Activated CD4-positive, alpha-beta memory T cell treated with anti-CD3 and anti-CD28 coated beads for 36 hours (primary cell): ENCODE data around the gene MS4A12. TPM values are rescaled to one million over a fixed set of nuclear protein-coding genes. Genes with fewer than 3 reads are reported as not detected.
"Not testable (repeated sequence)": the region's sequence is repeated elsewhere in the genome, so short reads cannot be mapped to it uniquely, and the experiment has no call there.

Experiments used
- CTCF ChIA-PET: fragments of 350-600 bp; sonication (Branson Sonifier 250); formaldehyde crosslinking; loops from one replicate; lab custom pipeline; 2021; ENCODE audit warnings: antibody characterized with exemption, inconsistent platforms; lab: Charles Lee
- POLR2A ChIA-PET: fragments of 350-600 bp; sonication (Branson Sonifier 250); formaldehyde crosslinking; loops from one replicate; lab custom pipeline; 2021; ENCODE audit warnings: antibody characterized with exemption; lab: Charles Lee
- DNase-seq: peaks from one replicate; pipeline ENCODE4 v3.0.0-alpha.2; 2020
- H3K27ac Mint-ChIP-seq: one replicate; pipeline ENCODE4 v1.8.0; 2021; ENCODE audit warnings: mixed read lengths
- H3K27me3 Mint-ChIP-seq: one replicate; pipeline ENCODE4 v1.8.0; 2021; ENCODE audit warnings: mixed read lengths
- H3K36me3 Mint-ChIP-seq: one replicate; pipeline ENCODE4 v1.8.0; 2021; ENCODE audit warnings: mixed read lengths
- H3K4me1 Mint-ChIP-seq: one replicate; pipeline ENCODE4 v1.8.0; 2021; ENCODE audit warnings: low read depth, mixed read lengths
- H3K4me3 Mint-ChIP-seq: one replicate; pipeline ENCODE4 v1.8.0; 2021; ENCODE audit warnings: mild to moderate bottlenecking, mixed read lengths
- H3K9me3 Mint-ChIP-seq: one replicate; pipeline ENCODE4 v1.8.0; 2021; ENCODE audit warnings: mixed read lengths
- intact Hi-C: fragments of 100-400 bp; cut with micrococcal nuclease; formaldehyde crosslinking; loops from one replicate; pipeline ENCODE4 v1.15.1; 2023
- total RNA-seq, 2 experiments: library from RNA; stranded (reverse); gene quantifications; one replicate each; pipeline ENCODE4 v1.2.3, GENCODE V29; 2021

MS4A12 gene
- total RNA-seq, 2 experiments from 2014 or later = not detected

GRCh38 chr11:60515144-60515855, 22.7 kb downstream of the MS4A12 start, which contains the start of gene MS4A13:
Gene MS4A13 (plus strand): TSS chr11:60515392. CDS start chr11:60518084, 2,692 bp downstream.
- Mint-ChIP-seq H3K27ac (no peak within 1 kb of the TSS), H3K4me3 (no peak within 1 kb of the TSS), H3K4me1 (no peaks in the 10 kb centered on the region), H3K27me3 (peaks cover 24% of the 10 kb centered on the region), H3K36me3 (no peaks in the 10 kb centered on the region), H3K9me3 (peaks cover 2% of the 10 kb centered on the region)
- intact Hi-C loops = no loop called here
- POLR2A ChIA-PET = no interaction called here
- CTCF ChIA-PET = no interaction called here
- DNase-seq = no peak

DNA sequence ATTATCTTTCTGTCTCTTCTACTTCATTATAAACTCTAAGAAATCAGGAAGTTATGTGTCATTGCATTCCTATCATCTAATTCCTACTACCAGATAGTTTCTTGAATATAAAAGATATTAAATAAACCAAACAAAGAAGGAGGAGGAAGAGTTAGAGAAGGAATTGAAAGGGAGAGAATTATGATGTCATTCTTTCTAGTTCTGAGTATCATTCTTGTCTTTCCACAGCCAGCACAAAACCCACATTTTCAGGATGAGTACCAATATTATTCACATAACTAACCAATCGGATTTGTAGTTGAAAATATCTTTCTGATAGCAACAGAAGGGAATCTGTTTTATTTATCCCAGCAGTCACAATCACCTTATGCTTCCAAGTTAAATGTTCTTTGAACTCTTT, 35.9 kb downstream of the MS4A12 start:
- Mint-ChIP-seq H3K4me3 (no peak overlapping the region), H3K9me3 (no peaks in the 10 kb centered on the region), H3K4me1 (no peaks in the 10 kb centered on the region), H3K36me3 (peaks cover 2% of the 10 kb centered on the region), H3K27ac (no peak overlapping the region), H3K27me3 (peaks cover 9% of the 10 kb centered on the region)
- DNase-seq = no peak
- intact Hi-C loops = no loop called here
- POLR2A ChIA-PET = no interaction called here
- CTCF ChIA-PET = no interaction called here

DNA sequence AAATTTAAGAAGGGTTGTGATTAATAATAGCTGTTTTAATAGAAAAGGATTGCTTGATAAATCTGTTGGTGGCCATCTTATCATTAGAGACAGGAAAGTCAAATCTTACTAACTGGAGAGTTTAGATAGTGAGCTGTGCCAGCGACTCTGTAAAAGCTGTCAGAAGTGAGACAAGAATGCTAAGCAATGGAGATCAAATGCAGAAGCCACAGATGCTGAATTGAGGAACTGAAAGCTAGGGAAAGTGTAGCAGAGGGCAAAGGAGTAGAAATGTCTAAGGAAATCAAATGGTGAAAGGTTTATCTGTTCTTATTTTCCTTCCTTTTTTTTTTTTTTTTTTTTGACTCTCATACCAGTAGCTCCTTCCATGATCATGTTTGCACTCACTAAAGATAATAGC, 36.4 kb downstream of the MS4A12 start:
- Mint-ChIP-seq H3K36me3 (peaks cover 2% of the 10 kb centered on the region), H3K4me3 (no peak overlapping the region), H3K4me1 (no peaks in the 10 kb centered on the region), H3K27ac (no peak overlapping the region), H3K27me3 (peaks cover 9% of the 10 kb centered on the region), H3K9me3 (no peaks in the 10 kb centered on the region)
- ChIA-PET POLR2A (no interaction called here), CTCF (no interaction called here)
- intact Hi-C loops = no loop called here
- no peak for DNase-seq

DNA sequence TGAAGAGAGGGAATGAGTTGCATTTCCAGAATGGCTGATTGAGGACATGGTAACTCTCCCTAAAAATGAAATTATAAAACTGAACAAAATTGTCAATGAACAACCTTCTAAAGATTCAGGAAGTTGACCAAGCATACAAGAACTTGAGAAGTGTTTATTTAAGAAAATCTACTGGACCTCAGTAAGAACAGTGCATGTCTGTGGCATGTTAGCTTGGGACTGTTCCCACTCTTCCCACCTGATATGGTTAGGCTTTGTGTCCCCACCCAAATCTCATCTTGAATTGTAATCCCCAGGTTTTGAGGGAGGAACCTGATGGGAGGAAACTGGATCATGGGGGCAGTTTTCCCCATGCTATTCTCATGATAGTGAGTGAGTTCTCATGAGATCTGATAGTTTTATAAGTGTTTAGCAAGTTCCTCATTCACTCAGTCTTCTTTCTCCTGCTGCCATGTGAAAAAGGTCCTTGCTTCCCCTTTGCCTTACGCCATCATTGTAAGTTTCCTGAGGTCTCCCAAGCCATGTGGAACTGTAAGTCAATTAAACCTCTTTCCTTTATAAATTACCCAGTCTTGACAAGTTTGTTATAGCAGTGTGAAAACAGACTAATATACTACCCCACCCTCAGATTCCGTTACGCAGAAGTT, 38.0 kb downstream of the MS4A12 start:
- ChIA-PET POLR2A (no interaction called here), CTCF (no interaction called here)
- Mint-ChIP-seq H3K27me3 (peaks cover 9% of the 10 kb centered on the region), H3K36me3 (peaks cover 2% of the 10 kb centered on the region), H3K27ac (no peak overlapping the region), H3K4me3 (no peak overlapping the region), H3K4me1 (no peaks in the 10 kb centered on the region), H3K9me3 (no peaks in the 10 kb centered on the region)
- DNase-seq = no peak
- intact Hi-C loops = no loop called here

GRCh38 chr11:60532383-60532782, 39.8 kb downstream of the MS4A12 start:
- CTCF ChIA-PET, H3K36me3 Mint-ChIP-seq, H3K27me3 Mint-ChIP-seq, H3K4me3 Mint-ChIP-seq, H3K27ac Mint-ChIP-seq, H3K9me3 Mint-ChIP-seq, DNase-seq, POLR2A ChIA-PET, intact Hi-C loops, H3K4me1 Mint-ChIP-seq: not testable (repeated sequence)

- H3K27me3 Mint-ChIP-seq, H3K27ac Mint-ChIP-seq, H3K36me3 Mint-ChIP-seq, H3K4me3 Mint-ChIP-seq, H3K9me3 Mint-ChIP-seq, CTCF ChIA-PET, POLR2A ChIA-PET, intact Hi-C loops, DNase-seq, H3K4me1 Mint-ChIP-seq: not testable (repeated sequence)
Measured at GRCh38 chr11:60538627-60539026, 46.0 kb downstream of the MS4A12 start.

DNA sequence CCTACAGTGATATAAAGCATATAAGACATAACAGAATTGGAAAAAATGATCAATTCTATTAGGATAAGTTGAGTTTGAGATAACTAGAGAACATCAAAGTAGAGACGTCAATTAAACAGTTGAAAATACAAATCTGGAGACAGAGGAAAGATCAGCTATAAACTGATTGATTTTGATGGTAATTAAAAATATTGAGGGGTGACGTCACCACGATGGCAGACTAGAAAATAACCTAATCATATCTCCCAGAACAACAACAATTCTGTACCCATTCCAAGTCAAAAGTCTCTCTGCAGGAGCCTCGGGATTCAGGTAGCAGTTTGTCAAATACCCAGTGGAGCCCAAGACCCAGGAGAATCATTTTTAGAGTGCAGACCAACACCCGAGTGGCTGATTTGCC, 51.5 kb downstream of the MS4A12 start:
- no peaks in the 10 kb centered on the region for H3K9me3 Mint-ChIP-seq

More for the DNA sequence above, 51.5 kb downstream of the MS4A12 start:
- no peak overlapping the region for H3K4me3 Mint-ChIP-seq
- no peaks in the 10 kb centered on the region for H3K36me3 Mint-ChIP-seq
- DNase-seq = no peak
- peaks cover 12% of the 10 kb centered on the region for H3K27me3 Mint-ChIP-seq
- intact Hi-C loops = no loop called here
- no peaks in the 10 kb centered on the region for H3K4me1 Mint-ChIP-seq
- H3K27ac Mint-ChIP-seq = no peak overlapping the region
- POLR2A ChIA-PET = no interaction called here
- CTCF ChIA-PET = no interaction called here

Other genes starting within 250 kb of the MS4A12 start
- gene MS4A4E, start 249.6 kb upstream of the MS4A12 start, total RNA-seq = not detected
- gene MS4A4A, start 212.1 kb upstream of the MS4A12 start, total RNA-seq = not detected
- gene MS4A6E, start 165.5 kb upstream of the MS4A12 start, total RNA-seq = not detected
- gene MS4A7, start 114.2 kb upstream of the MS4A12 start, total RNA-seq = not detected
- not detected for gene MS4A14, start 96.3 kb upstream of the MS4A12 start, total RNA-seq
- gene MS4A5, start 63.2 kb upstream of the MS4A12 start, total RNA-seq = not detected
- gene MS4A1, start 36.9 kb upstream of the MS4A12 start, total RNA-seq = not detected
- gene MS4A13, start 22.6 kb downstream of the MS4A12 start, total RNA-seq = not detected
- not detected for gene MS4A8, start 206.8 kb downstream of the MS4A12 start, total RNA-seq
- not detected for gene MS4A18, start 231.9 kb downstream of the MS4A12 start, total RNA-seq